Tibial nerve (tissue), 4 donors: ENCODE measurements around the gene GLTP.

Source experiments
- CTCF ChIP-seq, 5 experiments: fragments of 200-600 bp in 3 of 5; fragments of 450-650 bp in 2 of 5; sonication (generic) in 3 of 5; IDR thresholded peaks; one replicate each; pipeline ENCODE4 v1.5.1; 2016 to 2019; ENCODE audit warnings: antibody characterized with exemption in 5 of 5, mild to moderate bottlenecking in 3 of 5, moderate library complexity in 2 of 5
- EP300 ChIP-seq, 2 donors: sonication (generic); formaldehyde crosslinking; IDR thresholded peaks; one replicate each; pipeline ENCODE4 v1.6.1; 2017; ENCODE audit warnings: antibody characterized with exemption in 2 of 2, mild to moderate bottlenecking in 1 of 2
- POLR2A ChIP-seq, 2 donors: fragments of 450-650 bp; IDR thresholded peaks; one replicate each; pipeline ENCODE4 v1.6.1; 2017; ENCODE audit warnings: antibody characterized with exemption in 2 of 2, mild to moderate bottlenecking in 2 of 2, moderate library complexity in 2 of 2

GRCh38 chr12:109821968-109822367 lies 58.4 kb downstream of the GLTP start:
- no peak for TF ChIP-seq CTCF (IDR thresholded peaks at IDR 0.05)
- no peak for TF ChIP-seq POLR2A (IDR thresholded peaks at IDR 0.05)
- TF ChIP-seq EP300 (IDR thresholded peaks at IDR 0.05): no peak
